ENCODE measurements around the gene BRPF1. TPM values are rescaled to one million over a fixed set of nuclear protein-coding genes. Genes with fewer than 3 reads are reported as not detected.

The BRPF1 gene
- total RNA-seq, 1 donor from 2014 or later = 23.0 TPM

DNA sequence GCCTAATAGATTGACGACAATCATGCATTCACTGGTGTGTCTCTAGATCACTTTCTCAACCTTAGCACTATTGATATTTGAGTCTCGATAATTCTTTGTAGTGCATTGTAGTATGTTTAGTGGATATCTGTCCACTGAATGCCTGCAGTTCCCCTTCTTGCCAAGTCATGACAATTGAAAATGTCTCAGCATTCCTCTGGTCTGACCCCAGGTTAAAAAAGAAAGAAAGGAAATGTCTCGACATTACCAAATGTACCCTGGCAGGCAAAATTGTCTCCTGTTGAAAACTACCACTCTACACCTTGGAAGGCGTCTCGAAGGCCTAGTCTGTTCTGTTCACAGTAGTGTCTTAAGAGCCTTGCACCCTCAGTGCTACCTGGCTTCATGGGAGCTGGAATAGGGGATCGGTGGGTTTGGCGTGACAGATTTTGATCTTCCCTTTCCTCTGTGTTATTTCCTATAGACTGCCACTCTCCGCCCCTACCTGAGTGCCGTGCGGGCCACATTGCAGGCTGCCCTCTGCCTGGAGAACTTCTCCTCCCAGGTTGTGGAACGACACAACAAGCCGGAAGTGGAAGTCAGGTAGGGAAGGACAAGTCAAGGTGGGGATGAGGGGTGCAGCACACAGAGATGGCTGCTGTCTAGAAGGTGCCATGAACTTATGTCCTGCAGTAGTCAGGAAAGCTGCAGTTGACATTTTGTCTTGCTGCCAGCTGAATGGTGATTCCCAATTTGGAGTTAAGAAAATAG, 65.8 kb downstream of the BRPF1 start:
- Mint-ChIP-seq H3K9me3 (ENCODE audit: unreplicated experiment) (no peaks in the 10 kb centered on the region), H3K4me1 (ENCODE audit: unreplicated experiment) (peaks cover 14% of the 10 kb centered on the region), H3K27ac (ENCODE audit: unreplicated experiment) (no peak overlapping the region), H3K27me3 (ENCODE audit: unreplicated experiment) (no peaks in the 10 kb centered on the region), H3K36me3 (ENCODE audit: unreplicated experiment) (peaks cover 41% of the 10 kb centered on the region), H3K4me3 (ENCODE audit: unreplicated experiment) (no peak overlapping the region)
- DNase-seq (ENCODE audit: extremely low spot score, unreplicated experiment) = no peak
- TF ChIP-seq, protein P1, sequence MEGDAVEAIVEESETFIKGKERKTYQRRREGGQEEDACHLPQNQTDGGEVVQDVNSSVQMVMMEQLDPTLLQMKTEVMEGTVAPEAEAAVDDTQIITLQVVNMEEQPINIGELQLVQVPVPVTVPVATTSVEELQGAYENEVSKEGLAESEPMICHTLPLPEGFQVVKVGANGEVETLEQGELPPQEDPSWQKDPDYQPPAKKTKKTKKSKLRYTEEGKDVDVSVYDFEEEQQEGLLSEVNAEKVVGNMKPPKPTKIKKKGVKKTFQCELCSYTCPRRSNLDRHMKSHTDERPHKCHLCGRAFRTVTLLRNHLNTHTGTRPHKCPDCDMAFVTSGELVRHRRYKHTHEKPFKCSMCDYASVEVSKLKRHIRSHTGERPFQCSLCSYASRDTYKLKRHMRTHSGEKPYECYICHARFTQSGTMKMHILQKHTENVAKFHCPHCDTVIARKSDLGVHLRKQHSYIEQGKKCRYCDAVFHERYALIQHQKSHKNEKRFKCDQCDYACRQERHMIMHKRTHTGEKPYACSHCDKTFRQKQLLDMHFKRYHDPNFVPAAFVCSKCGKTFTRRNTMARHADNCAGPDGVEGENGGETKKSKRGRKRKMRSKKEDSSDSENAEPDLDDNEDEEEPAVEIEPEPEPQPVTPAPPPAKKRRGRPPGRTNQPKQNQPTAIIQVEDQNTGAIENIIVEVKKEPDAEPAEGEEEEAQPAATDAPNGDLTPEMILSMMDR (IDR thresholded peaks at IDR 0.05) = no peak

Other genes starting within 250 kb of the BRPF1 start
- not detected in 2 replicates for gene LHFPL4, start 177.9 kb upstream of the BRPF1 start, total RNA-seq
- gene MTMR14, start 82.2 kb upstream of the BRPF1 start, total RNA-seq = 40.1 and 42.7 TPM in 2 replicates
- gene CPNE9, start 27.9 kb upstream of the BRPF1 start, total RNA-seq = 0.26 TPM in 1 of 2 replicates, not detected in the other
- gene OGG1, start 18.2 kb downstream of the BRPF1 start, total RNA-seq = 34.8 and 37.9 TPM in 2 replicates
- gene CAMK1, start 38.2 kb downstream of the BRPF1 start, total RNA-seq = 8.8 and 10.7 TPM in 2 replicates
- gene TADA3, start 60.7 kb downstream of the BRPF1 start, total RNA-seq = 63.4 and 66.0 TPM in 2 replicates
- 140 and 142 TPM in 2 replicates for gene ARPC4, start 61.3 kb downstream of the BRPF1 start, total RNA-seq
- 53.6 and 54.8 TPM in 2 replicates for gene TTLL3, start 78.5 kb downstream of the BRPF1 start, total RNA-seq
- 35.9 and 36.1 TPM in 2 replicates for gene RPUSD3, start 112.3 kb downstream of the BRPF1 start, total RNA-seq
- not detected in 2 replicates for gene CIDEC, start 148.5 kb downstream of the BRPF1 start, total RNA-seq
- 28.5 and 31.5 TPM in 2 replicates for gene JAGN1, start 158.9 kb downstream of the BRPF1 start, total RNA-seq
- 0.89 and 1.4 TPM in 2 replicates for gene IL17RE, start 171.1 kb downstream of the BRPF1 start, total RNA-seq
- 36.5 and 36.6 TPM in 2 replicates for gene IL17RC, start 185.4 kb downstream of the BRPF1 start, total RNA-seq
- 24.8 and 25.3 TPM in 2 replicates for gene CRELD1, start 202.1 kb downstream of the BRPF1 start, total RNA-seq
- gene PRRT3, start 220.7 kb downstream of the BRPF1 start, total RNA-seq = 6.6 and 7.9 TPM in 2 replicates